SK-N-SH (cell line): ENCODE data around the gene HMOX1. TPM values are rescaled to one million over a fixed set of nuclear protein-coding genes. Genes with fewer than 3 reads are reported as not detected.

Experiments
- CTCF ChIA-PET: fragments of 300-600, 350-600 bp; formaldehyde crosslinking; extraction: SDS; loops from one replicate; lab custom pipeline; 2021; lab: Yijun Ruan, JAX
- POLR2A ChIA-PET: fragments of 350-600 bp; sonication (Branson Sonifier 250); formaldehyde crosslinking; extraction: SDS; loops from one replicate; lab custom pipeline; 2020; ENCODE audit warnings: antibody characterized with exemption, inconsistent platforms; lab: Yijun Ruan, JAX
- DNase-seq: peaks from one replicate; pipeline ENCODE4 v3.0.0; 2012
- H2AFZ ChIP-seq: fragments of 200-600 bp; sonication (generic); 2 replicates; pipeline ENCODE4 v1.8.1; 2016; ENCODE audit warnings: antibody characterized with exemption, mild to moderate bottlenecking, low read depth
- H3F3A ChIP-seq: fragments of 200-600 bp; sonication (generic); replicated peaks from 2 replicates; pipeline ENCODE3; 2016; ENCODE audit warnings: antibody characterized with exemption, mild to moderate bottlenecking; ENCODE audit not compliant: insufficient read depth
- H3K27ac ChIP-seq, 2 experiments: fragments of 200-500 bp in 1 of 2; fragments of 200-600 bp in 1 of 2; sonication (Bioruptor generic) in 1 of 2; sonication (generic), shearing (Covaris generic) in 1 of 2; 2 replicates each; pipeline versions ENCODE4 v1.5.1 to v1.6.1; 2014 to 2016; ENCODE audit warnings: low read depth in 2 of 2, inconsistent platforms in 1 of 2, low read length in 1 of 2, mild to moderate bottlenecking in 1 of 2, mixed read lengths in 1 of 2
- H3K27me3 ChIP-seq: fragments of 200-600 bp; sonication (generic), shearing (Covaris generic); 2 replicates; pipeline ENCODE4 v1.6.1; 2016; ENCODE audit warnings: mixed run types; ENCODE audit not compliant: insufficient read depth
- H3K36me3 ChIP-seq, 2 experiments: fragments of 200-500 bp in 1 of 2; fragments of 200-600 bp in 1 of 2; sonication (Bioruptor generic) in 1 of 2; sonication (generic) in 1 of 2; replicated peaks in 1 of 2; 2 replicates each; pipeline versions ENCODE3 to v1.5.1; 2014 to 2016; ENCODE audit warnings: low read length in 1 of 2, mild to moderate bottlenecking in 1 of 2; ENCODE audit not compliant: insufficient read depth in 2 of 2, control insufficient read depth in 1 of 2
- H3K4me1 ChIP-seq, 2 experiments: fragments of 200-500 bp in 1 of 2; fragments of 200-600 bp in 1 of 2; sonication (Bioruptor generic) in 1 of 2; sonication (generic), shearing (Covaris generic) in 1 of 2; 2 replicates each; pipeline versions ENCODE4 v1.5.1 to v1.6.1; 2014 to 2016; ENCODE audit warnings: low read depth in 1 of 2, low read length in 1 of 2, mixed run types in 1 of 2; ENCODE audit not compliant: insufficient read depth in 2 of 2, control insufficient read depth in 1 of 2
- H3K4me2 ChIP-seq: fragments of 200-600 bp; sonication (generic), shearing (Covaris generic); 2 replicates; pipeline ENCODE4 v1.6.1; 2017; ENCODE audit warnings: mixed run types
- H3K4me3 ChIP-seq, 2 experiments: fragments of 200-500 bp in 1 of 2; fragments of 200-600 bp in 1 of 2; sonication (Bioruptor generic) in 1 of 2; sonication (generic), shearing (Covaris generic) in 1 of 2; 2 replicates each; pipeline versions ENCODE4 v1.5.1 to v1.8.1; 2014 to 2016; ENCODE audit warnings: low read depth in 2 of 2, inconsistent platforms in 1 of 2, low read length in 1 of 2, mild to moderate bottlenecking in 1 of 2, mixed read lengths in 1 of 2, moderate library complexity in 1 of 2
- H3K79me2 ChIP-seq: fragments of 200-600 bp; sonication (generic); 2 replicates; pipeline ENCODE4 v1.8.1; 2017; ENCODE audit warnings: mild to moderate bottlenecking; ENCODE audit not compliant: insufficient read depth
- H3K9ac ChIP-seq: fragments of 200-600 bp; sonication (generic); 2 replicates; pipeline ENCODE4 v1.6.1; 2017; ENCODE audit warnings: mixed run types
- H3K9me2 ChIP-seq: fragments of 200-600 bp; sonication (generic); 2 replicates; pipeline ENCODE4 v1.6.1; 2017; ENCODE audit warnings: mixed run types
- H3K9me3 ChIP-seq: fragments of 200-600 bp; sonication (generic); 2 replicates; pipeline ENCODE4 v1.6.1; 2017; ENCODE audit warnings: mixed run types, mild to moderate bottlenecking, moderate library complexity
- H4K20me1 ChIP-seq: fragments of 200-600 bp; sonication (generic); 2 replicates; pipeline ENCODE4 v1.6.1; 2017; ENCODE audit warnings: mild to moderate bottlenecking, mixed run types; ENCODE audit not compliant: insufficient read depth
- CHD2 ChIP-seq: fragments of 150-350 bp; IDR thresholded peaks from 2 replicates; pipeline ENCODE4 v1.6.1; 2018; ENCODE audit warnings: low read length; ENCODE audit not compliant: partially characterized antibody
- EZH2phosphoT487 ChIP-seq: fragments of 200-600 bp; sonication (generic); IDR thresholded peaks from 2 replicates; pipeline ENCODE4 v1.6.1; 2017; ENCODE audit warnings: low read depth, mixed run types, mild to moderate bottlenecking, antibody characterized with exemption, moderate library complexity, borderline replicate concordance
- FOXM1 ChIP-seq: IDR thresholded peaks from 2 replicates; pipeline ENCODE4 v1.4.0; 2012; ENCODE audit warnings: low read depth, mild to moderate bottlenecking
- GATA2 ChIP-seq: sonication (generic); formaldehyde crosslinking; IDR thresholded peaks from 2 replicates; pipeline ENCODE4 v1.5.0; 2020; ENCODE audit warnings: mild to moderate bottlenecking, missing genetic modification reagents
- RCOR1 ChIP-seq: fragments of 150-350 bp; IDR thresholded peaks from 2 replicates; pipeline ENCODE4 v1.6.1; 2017; ENCODE audit warnings: antibody characterized with exemption, low read length
- REST ChIP-seq: IDR thresholded peaks from 2 replicates; pipeline ENCODE4 v1.6.1; 2012; ENCODE audit warnings: mild to moderate bottlenecking, low read depth, low read length, moderate library complexity
- RXRA ChIP-seq: IDR thresholded peaks from 2 replicates; pipeline ENCODE4 v1.4.0; 2012; ENCODE audit warnings: low read depth, mild to moderate bottlenecking, borderline replicate concordance
- TCF12 ChIP-seq: IDR thresholded peaks from 2 replicates; pipeline ENCODE4 v1.4.0; 2012
- YY1 ChIP-seq: IDR thresholded peaks from 2 replicates; pipeline ENCODE4 v1.4.0; 2012; ENCODE audit warnings: low read depth, mild to moderate bottlenecking
- WGBS: methylation state at CpG from one replicate; pipeline ENCODE4 v1.1.6; 2017; ENCODE audit warnings: low lambda C conversion rate; 5-methylcytosine and 5-hydroxymethylcytosine counted together
- polyA plus RNA-seq, 3 experiments: library from polyadenylated mRNA; depleted of rRNA; stranded (reverse); fragments of >200 nt; gene quantifications; 2 replicates each; pipeline ENCODE4 v1.2.3, GENCODE V29; 2012

Gene HMOX1
- polyA plus RNA-seq, 1 of the 3 experiments (the other 2 are of a cell fraction), result 13.7 TPM

GRCh38 chr22:35383679-35384071 is 2.8 kb downstream of the HMOX1 start:
- Histone ChIP-seq H3K4me1 (peaks cover 7 to 8% of the 10 kb centered on the region in 2 experiments; a peak in 2 of 4 replicates), H3K27me3 (no peaks in the 10 kb centered on the region), H3K79me2 (no peaks in the 10 kb centered on the region; the same call in 1 of the 2 replicates), H3K4me2 (no peak overlapping the region), H3K9me3 (no peaks in the 10 kb centered on the region), H3K9ac (no peak overlapping the region), H3K9me2 (no peaks in the 10 kb centered on the region), H3K36me3 (peaks cover 0 to 5% of the 10 kb centered on the region in 2 experiments), H2AFZ (no peak overlapping the region), H3K27ac (no peak overlapping the region), H4K20me1 (no peaks in the 10 kb centered on the region), H3K4me3 (no peak overlapping the region), H3F3A (peaks cover 8% of the 10 kb centered on the region)
- DNase-seq, result no peak
- 84% methylated on average over 3 of the region's 3 CpGs for WGBS
- ChIA-PET CTCF (interaction anchor here (1.3 to 1.7 kb wide), 2 partner anchors 14 to 30 kb away, joined by 3 to 5 read pairs; no protein-coding TSS in a partner anchor), POLR2A (interaction anchor here (0.6 kb wide), 1 partner anchor 165 kb away, joined by 3 read pairs; no protein-coding TSS in a partner anchor)
- TF ChIP-seq RCOR1, result no peak

- 50% methylated on average over 1 of the region's 4 CpGs for WGBS
- Histone ChIP-seq H3K36me3 (peaks cover 0 to 5% of the 10 kb centered on the region in 2 experiments), H3F3A (peaks cover 4% of the 10 kb centered on the region), H3K27me3 (no peaks in the 10 kb centered on the region), H4K20me1 (no peaks in the 10 kb centered on the region), H3K9me2 (no peaks in the 10 kb centered on the region), H3K9me3 (no peaks in the 10 kb centered on the region), H3K4me1 (peaks cover 7 to 8% of the 10 kb centered on the region in 2 experiments; a peak in 2 of 4 replicates), H3K9ac (no peak overlapping the region), H3K4me3 (no peak overlapping the region), H3K79me2 (no peaks in the 10 kb centered on the region; the same call in 1 of the 2 replicates), H3K4me2 (no peak overlapping the region), H2AFZ (no peak overlapping the region), H3K27ac (no peak overlapping the region)
- CTCF ChIA-PET, result interaction anchor here (1.0 to 1.4 kb wide), 3 partner anchors 10 to 46 kb away, joined by 3 read pairs; no protein-coding TSS in a partner anchor
- no peak for DNase-seq
- POLR2A ChIA-PET, result interaction anchor here (0.6 to 1.2 kb wide), 2 partner anchors 33 to 164 kb away, joined by 3 to 4 read pairs; no protein-coding TSS in a partner anchor
- TF ChIP-seq TCF12 (no peak), GATA2 (CRISPR knock-in tag) (no peak), EZH2phosphoT487 (no peak), CHD2 (no peak), RXRA (no peak), YY1 (no peak), FOXM1 (no peak), REST (no peak)
- TF ChIP-seq, all 33 proteins: peak for 0
Measured at GRCh38 chr22:35384527-35384926, 3.6 kb downstream of the HMOX1 start.
